ENCODE measurements around the gene CELF4. TPM values are rescaled to one million over a fixed set of nuclear protein-coding genes. Genes with fewer than 3 reads are reported as not detected.

CELF4 gene
- total and polyA plus RNA-seq, 4 donors = 0.24 to 3.0 (median 1.3) TPM

DNA sequence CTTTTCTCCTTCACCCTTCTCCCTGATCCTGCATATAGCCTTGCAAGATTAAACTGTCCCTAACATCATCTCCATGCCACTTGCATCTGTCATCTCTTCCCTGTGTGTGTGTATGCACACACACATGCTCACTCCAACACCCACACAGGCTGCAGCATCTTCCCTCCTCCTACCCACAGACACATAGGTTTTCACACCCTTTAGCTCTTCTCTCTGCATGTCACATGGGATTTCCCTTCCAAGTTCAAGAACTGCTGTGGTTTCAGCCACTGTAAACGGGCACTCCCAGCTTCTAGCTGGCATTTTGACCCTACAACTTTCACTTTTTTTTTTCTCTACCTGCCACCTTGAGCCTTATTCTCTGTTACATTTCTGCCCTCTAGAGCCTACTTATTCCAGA, 6.4 kb downstream of the CELF4 start:
- ATAC-seq (ENCODE audit: insufficient read depth, low FRiP score) (no peak), DNase-seq (no peak)
- no peaks in the 10 kb centered on the region for H3K36me3 ChIP-seq (ENCODE audit: control insufficient read depth in 4 of 4, insufficient read depth in 4 of 4, low read length in 4 of 4)
- no peaks in the 10 kb centered on the region for H3K4me1 ChIP-seq (ENCODE audit: control insufficient read depth in 5 of 5, insufficient read depth in 5 of 5, low read length in 5 of 5)
- H3K27ac ChIP-seq (ENCODE audit: low read depth in 1 of 2, low read length in 1 of 2) = no peak overlapping the region
- no peak overlapping the region for H3K9ac ChIP-seq (ENCODE audit: insufficient read depth in 1 of 2, low read length in 2 of 2)
- peaks cover 0 to 8% (median 0%) of the 10 kb centered on the region in 4 donors for H3K9me3 ChIP-seq (ENCODE audit: control insufficient read depth in 4 of 4, insufficient read depth in 3 of 4, low read length in 3 of 4)
- H3K4me3 ChIP-seq = no peak overlapping the region
- peaks cover 0 to 25% (median 14%) of the 10 kb centered on the region in 3 donors for H3K27me3 ChIP-seq (ENCODE audit: control insufficient read depth in 3 of 3, insufficient read depth in 3 of 3, low read length in 2 of 3)
- no peak for TF ChIP-seq CTCF (IDR thresholded peaks at IDR 0.05; ENCODE audit: control extremely low read depth, extremely low read depth)
- WGBS, 2 donors = 41 to 60% methylated on average over 1 of the region's 1 CpG

DNA sequence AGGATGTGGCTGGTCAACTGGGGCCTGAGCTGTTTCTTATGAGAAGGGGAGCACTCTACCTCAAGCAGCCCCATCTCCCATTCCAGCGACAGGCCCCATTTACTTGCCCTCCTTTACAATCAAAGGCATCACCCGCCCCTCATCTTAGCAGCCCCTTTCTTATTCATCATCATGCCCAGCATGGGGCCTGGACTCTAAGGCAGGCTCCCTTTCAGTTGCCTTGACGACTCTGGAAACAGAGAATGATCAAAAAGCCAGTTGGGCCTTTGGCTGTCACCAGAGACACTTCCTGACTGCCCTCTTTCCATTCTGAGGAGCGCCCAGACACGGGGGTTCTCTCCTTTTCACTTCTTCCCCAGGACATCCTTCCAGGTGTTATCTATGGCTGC, 11.2 kb downstream of the CELF4 start:
- Histone ChIP-seq H3K4me3 (no peak overlapping the region), H3K9ac (ENCODE audit: insufficient read depth in 1 of 2, low read length in 2 of 2) (no peak overlapping the region), H3K27ac (ENCODE audit: low read depth in 1 of 2, low read length in 1 of 2) (no peak overlapping the region), H3K4me1 (ENCODE audit: control insufficient read depth in 5 of 5, insufficient read depth in 5 of 5, low read length in 5 of 5) (no peaks in the 10 kb centered on the region), H3K27me3 (ENCODE audit: control insufficient read depth in 3 of 3, insufficient read depth in 3 of 3, low read length in 2 of 3) (peaks cover 0 to 14% (median 0%) of the 10 kb centered on the region in 3 donors), H3K9me3 (ENCODE audit: control insufficient read depth in 4 of 4, insufficient read depth in 3 of 4, low read length in 3 of 4) (peaks cover 0 to 6% (median 0%) of the 10 kb centered on the region in 4 donors), H3K36me3 (ENCODE audit: control insufficient read depth in 4 of 4, insufficient read depth in 4 of 4, low read length in 4 of 4) (no peaks in the 10 kb centered on the region)
- TF ChIP-seq CTCF (IDR thresholded peaks at IDR 0.05; ENCODE audit: control extremely low read depth, extremely low read depth) = no peak
- no peak for DNase-seq
- ATAC-seq (ENCODE audit: insufficient read depth, low FRiP score) = no peak
- 41 to 47% methylated on average over 5 of the region's 5 CpGs for WGBS, 2 donors

DNA sequence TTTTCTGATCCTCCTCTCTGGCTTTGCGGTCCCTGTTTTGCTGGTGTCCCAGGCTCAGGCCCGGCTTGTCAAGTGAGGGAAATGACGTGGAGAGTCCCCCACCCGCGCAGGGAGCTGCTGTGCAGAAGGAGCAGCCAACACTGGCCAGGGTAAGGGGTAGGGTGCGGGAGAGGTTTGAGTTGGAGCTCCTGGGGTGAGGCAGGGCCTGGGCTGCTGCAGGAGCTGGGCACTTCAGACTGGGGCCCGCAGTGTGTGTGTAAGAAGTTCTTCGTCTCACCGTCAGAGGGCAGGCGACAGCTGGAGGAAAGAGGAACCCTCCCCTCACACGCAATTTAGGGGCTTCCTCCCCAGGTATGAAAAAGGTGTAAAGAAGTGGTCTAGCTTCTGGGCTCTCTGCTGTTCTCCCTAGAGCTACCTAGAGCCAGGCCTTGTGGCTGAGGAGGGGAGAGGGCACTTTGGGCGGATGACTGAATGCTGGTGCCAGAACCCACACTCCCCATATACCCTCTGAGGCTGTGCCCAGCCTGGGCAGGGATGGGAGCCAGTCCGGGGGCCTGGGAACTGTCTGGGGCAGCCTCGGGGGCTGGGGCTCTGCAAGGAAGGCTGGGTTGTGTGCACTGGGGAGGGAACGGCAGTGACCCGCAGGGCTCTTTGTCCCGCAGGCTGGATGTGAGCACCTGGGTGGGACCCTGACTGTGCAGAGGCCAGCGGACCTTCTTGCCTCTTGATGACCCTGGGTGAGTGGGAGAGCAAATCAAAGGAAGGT, 11.8 kb downstream of the CELF4 start:
- WGBS, 2 donors = 48 to 53% methylated on average over 18 of the region's 18 CpGs
- DNase-seq (no peak), ATAC-seq (ENCODE audit: insufficient read depth, low FRiP score) (no peak)
- no peak for TF ChIP-seq CTCF (IDR thresholded peaks at IDR 0.05; ENCODE audit: control extremely low read depth, extremely low read depth)
- no peaks in the 10 kb centered on the region for H3K4me1 ChIP-seq (ENCODE audit: control insufficient read depth in 5 of 5, insufficient read depth in 5 of 5, low read length in 5 of 5)
- peaks cover 0 to 11% (median 0%) of the 10 kb centered on the region in 3 donors for H3K27me3 ChIP-seq (ENCODE audit: control insufficient read depth in 3 of 3, insufficient read depth in 3 of 3, low read length in 2 of 3)
- H3K9me3 ChIP-seq (ENCODE audit: control insufficient read depth in 4 of 4, insufficient read depth in 3 of 4, low read length in 3 of 4) = peaks cover 0 to 6% (median 0%) of the 10 kb centered on the region in 4 donors
- H3K4me3 ChIP-seq = no peak overlapping the region
- H3K36me3 ChIP-seq (ENCODE audit: control insufficient read depth in 4 of 4, insufficient read depth in 4 of 4, low read length in 4 of 4) = no peaks in the 10 kb centered on the region
- H3K9ac ChIP-seq (ENCODE audit: insufficient read depth in 1 of 2, low read length in 2 of 2) = no peak overlapping the region
- no peak overlapping the region for H3K27ac ChIP-seq (ENCODE audit: low read depth in 1 of 2, low read length in 1 of 2)
